ENCODE measurements around the gene RAB3C.

The RAB3C gene

GRCh38 chr5:58771796-58772195 lies 188.9 kb downstream of the RAB3C start:
- no peak for DNase-seq

- DNase-seq: peak in 54 of 58 donors; percentile 5 to 84 (median 44)
Measured at GRCh38 chr5:58773744-58774441, 191.0 kb downstream of the RAB3C start.

- no peak for DNase-seq
Measured at GRCh38 chr5:58774937-58775336, 192.1 kb downstream of the RAB3C start.

- DNase-seq: no peak
Measured at GRCh38 chr5:58775701-58776262, 192.9 kb downstream of the RAB3C start.

GRCh38 chr5:58776559-58776958 lies 193.7 kb downstream of the RAB3C start:
- no peak for DNase-seq

- no peak for DNase-seq
Measured at GRCh38 chr5:58778888-58779287, 196.0 kb downstream of the RAB3C start.

GRCh38 chr5:58786035-58786434 lies 203.2 kb downstream of the RAB3C start:
- no peak for DNase-seq

GRCh38 chr5:58786711-58787303 lies 203.9 kb downstream of the RAB3C start:
- no peak for DNase-seq

GRCh38 chr5:58787987-58788386 lies 205.1 kb downstream of the RAB3C start:
- peak in 1 of 58 donors; percentile 0 for DNase-seq

- no peak for DNase-seq
Measured at GRCh38 chr5:58793888-58794657, 211.2 kb downstream of the RAB3C start.

- no peak for DNase-seq
Measured at GRCh38 chr5:58794875-58795274, 212.0 kb downstream of the RAB3C start.

- DNase-seq: no peak
Measured at GRCh38 chr5:58795327-58795726, 212.5 kb downstream of the RAB3C start.

- DNase-seq: no peak
Measured at GRCh38 chr5:58797021-58797420, 214.1 kb downstream of the RAB3C start.

- no peak for DNase-seq
Measured at GRCh38 chr5:58800356-58800755, 217.5 kb downstream of the RAB3C start.

- DNase-seq: no peak
Measured at GRCh38 chr5:58800861-58801540, 218.1 kb downstream of the RAB3C start.

- no peak for DNase-seq
Measured at GRCh38 chr5:58803056-58803455, 220.2 kb downstream of the RAB3C start.

GRCh38 chr5:58804291-58804690 lies 221.4 kb downstream of the RAB3C start:
- DNase-seq: no peak

GRCh38 chr5:58810086-58810485 lies 227.2 kb downstream of the RAB3C start:
- DNase-seq: no peak

GRCh38 chr5:58813855-58814254 lies 231.0 kb downstream of the RAB3C start:
- DNase-seq: no peak

- no peak for DNase-seq
Measured at GRCh38 chr5:58816181-58816731, 233.4 kb downstream of the RAB3C start.

- DNase-seq: peak in 1 of 58 donors; percentile 2
Measured at GRCh38 chr5:58818465-58818864, 235.6 kb downstream of the RAB3C start.

All from anterior cingulate cortex (tissue), 58 donors.